A673 (cell line): ENCODE data around the gene INTU.

Experiments used
- CTCF ChIP-seq: fragments of 300-800, 200-600 bp; sonication (generic); conservative IDR thresholded peaks from 2 replicates; pipeline ENCODE4 v1.5.1; 2017; ENCODE audit warnings: low read depth, mild to moderate bottlenecking, antibody characterized with exemption, low read length, moderate library complexity, mixed read lengths
- EZH2 ChIP-seq: fragments of 200-600 bp; sonication (generic); IDR thresholded peaks from 2 replicates; pipeline ENCODE4 v1.6.1; 2017; ENCODE audit warnings: borderline replicate concordance, low read depth, mild to moderate bottlenecking, mixed read lengths, antibody characterized with exemption, low read length; ENCODE audit not compliant: poor library complexity, severe bottlenecking

- TF ChIP-seq EZH2 = no peak
- TF ChIP-seq CTCF = no peak
These were observed 9.4 kb downstream of the INTU start for GRCh38 chr4:127642169-127642568.
